ENCODE data around the gene PIK3CA.

DNA sequence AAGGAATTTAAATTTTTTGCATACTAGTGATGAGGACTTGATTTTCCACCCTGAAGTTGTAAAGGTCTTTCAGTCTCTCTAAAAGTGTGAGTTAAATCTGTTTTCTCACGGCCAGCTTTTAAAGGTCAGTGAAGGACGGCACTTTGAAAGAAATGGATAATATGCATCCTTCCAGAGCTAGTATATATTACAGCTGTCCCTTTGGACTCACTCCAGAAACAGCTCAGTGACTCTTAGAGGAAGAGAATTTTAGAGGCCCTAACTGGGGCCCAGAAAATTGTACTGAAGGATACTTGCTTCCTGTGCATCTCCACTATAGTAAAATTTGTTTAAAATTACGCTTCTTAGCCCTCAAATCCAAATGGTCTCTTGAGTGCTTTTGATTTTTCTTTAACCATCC is 41.6 kb downstream of the PIK3CA start:
- TF ChIP-seq POLR2A (IDR thresholded peaks at IDR 0.05) (no peak), CTCF (IDR thresholded peaks at IDR 0.05) (no peak), EP300 (IDR thresholded peaks at IDR 0.05; ENCODE audit: low read depth) (no peak)
